HL-60 (cell line): ENCODE data around the gene HTD2.

Experiments used
- POLR2AphosphoS5 ChIP-seq: IDR thresholded peaks from 2 replicates; pipeline ENCODE4 v1.6.1; 2012; ENCODE audit warnings: low read depth
- SPI1 ChIP-seq: IDR thresholded peaks from 2 replicates; pipeline ENCODE4 v1.6.1; 2012; ENCODE audit warnings: low read depth, mild to moderate bottlenecking, borderline replicate concordance
- TF ChIP-seq, protein P1 (sequence below): IDR thresholded peaks from one replicate; pipeline ENCODE4 v1.5.1; 2011; ENCODE audit warnings: low read length, control low read depth, inconsistent platforms; ENCODE audit not compliant: insufficient read depth
- TF ChIP-seq, protein P2 (sequence below): IDR thresholded peaks from 2 replicates; pipeline ENCODE4 v1.6.1; 2012; ENCODE audit warnings: low read depth; ENCODE audit not compliant: insufficient replicate concordance

DNA sequence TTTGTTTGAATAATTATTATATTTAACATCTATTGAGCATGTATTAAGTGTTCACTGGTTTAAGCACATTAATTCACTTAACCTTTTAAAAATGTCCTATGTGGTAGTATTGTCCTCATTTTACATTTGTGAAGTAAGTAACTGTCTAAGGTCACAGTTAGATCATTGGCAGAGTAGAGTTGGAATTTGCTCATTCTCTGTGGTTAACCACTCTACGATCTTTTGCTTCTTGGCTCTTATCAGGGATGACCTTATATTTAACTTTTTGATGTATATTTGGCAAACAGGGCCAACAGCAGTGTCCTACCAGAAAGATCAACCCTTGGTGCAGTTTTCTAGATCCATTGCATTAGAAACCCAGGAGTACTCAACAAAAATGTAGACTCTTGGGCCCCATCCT is 60.4 kb downstream of the HTD2 start:
- TF ChIP-seq, protein P1, sequence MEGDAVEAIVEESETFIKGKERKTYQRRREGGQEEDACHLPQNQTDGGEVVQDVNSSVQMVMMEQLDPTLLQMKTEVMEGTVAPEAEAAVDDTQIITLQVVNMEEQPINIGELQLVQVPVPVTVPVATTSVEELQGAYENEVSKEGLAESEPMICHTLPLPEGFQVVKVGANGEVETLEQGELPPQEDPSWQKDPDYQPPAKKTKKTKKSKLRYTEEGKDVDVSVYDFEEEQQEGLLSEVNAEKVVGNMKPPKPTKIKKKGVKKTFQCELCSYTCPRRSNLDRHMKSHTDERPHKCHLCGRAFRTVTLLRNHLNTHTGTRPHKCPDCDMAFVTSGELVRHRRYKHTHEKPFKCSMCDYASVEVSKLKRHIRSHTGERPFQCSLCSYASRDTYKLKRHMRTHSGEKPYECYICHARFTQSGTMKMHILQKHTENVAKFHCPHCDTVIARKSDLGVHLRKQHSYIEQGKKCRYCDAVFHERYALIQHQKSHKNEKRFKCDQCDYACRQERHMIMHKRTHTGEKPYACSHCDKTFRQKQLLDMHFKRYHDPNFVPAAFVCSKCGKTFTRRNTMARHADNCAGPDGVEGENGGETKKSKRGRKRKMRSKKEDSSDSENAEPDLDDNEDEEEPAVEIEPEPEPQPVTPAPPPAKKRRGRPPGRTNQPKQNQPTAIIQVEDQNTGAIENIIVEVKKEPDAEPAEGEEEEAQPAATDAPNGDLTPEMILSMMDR = no peak
- TF ChIP-seq, protein P2, sequence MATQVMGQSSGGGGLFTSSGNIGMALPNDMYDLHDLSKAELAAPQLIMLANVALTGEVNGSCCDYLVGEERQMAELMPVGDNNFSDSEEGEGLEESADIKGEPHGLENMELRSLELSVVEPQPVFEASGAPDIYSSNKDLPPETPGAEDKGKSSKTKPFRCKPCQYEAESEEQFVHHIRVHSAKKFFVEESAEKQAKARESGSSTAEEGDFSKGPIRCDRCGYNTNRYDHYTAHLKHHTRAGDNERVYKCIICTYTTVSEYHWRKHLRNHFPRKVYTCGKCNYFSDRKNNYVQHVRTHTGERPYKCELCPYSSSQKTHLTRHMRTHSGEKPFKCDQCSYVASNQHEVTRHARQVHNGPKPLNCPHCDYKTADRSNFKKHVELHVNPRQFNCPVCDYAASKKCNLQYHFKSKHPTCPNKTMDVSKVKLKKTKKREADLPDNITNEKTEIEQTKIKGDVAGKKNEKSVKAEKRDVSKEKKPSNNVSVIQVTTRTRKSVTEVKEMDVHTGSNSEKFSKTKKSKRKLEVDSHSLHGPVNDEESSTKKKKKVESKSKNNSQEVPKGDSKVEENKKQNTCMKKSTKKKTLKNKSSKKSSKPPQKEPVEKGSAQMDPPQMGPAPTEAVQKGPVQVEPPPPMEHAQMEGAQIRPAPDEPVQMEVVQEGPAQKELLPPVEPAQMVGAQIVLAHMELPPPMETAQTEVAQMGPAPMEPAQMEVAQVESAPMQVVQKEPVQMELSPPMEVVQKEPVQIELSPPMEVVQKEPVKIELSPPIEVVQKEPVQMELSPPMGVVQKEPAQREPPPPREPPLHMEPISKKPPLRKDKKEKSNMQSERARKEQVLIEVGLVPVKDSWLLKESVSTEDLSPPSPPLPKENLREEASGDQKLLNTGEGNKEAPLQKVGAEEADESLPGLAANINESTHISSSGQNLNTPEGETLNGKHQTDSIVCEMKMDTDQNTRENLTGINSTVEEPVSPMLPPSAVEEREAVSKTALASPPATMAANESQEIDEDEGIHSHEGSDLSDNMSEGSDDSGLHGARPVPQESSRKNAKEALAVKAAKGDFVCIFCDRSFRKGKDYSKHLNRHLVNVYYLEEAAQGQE = no peak
- no peak for TF ChIP-seq POLR2AphosphoS5
- no peak for TF ChIP-seq SPI1
